Stimulated activated CD8-positive, alpha-beta memory T cell treated with anti-CD3 and anti-CD28 coated beads, Interleukin-15, amount 100 ng/mL, for 1 hour (primary cell): ENCODE results near the gene RASSF5.

Source experiments
- DNase-seq: peaks from one replicate; pipeline ENCODE4 v3.0.0-alpha.2; 2020; ENCODE audit warnings: low read depth

RASSF5 gene

DNA sequence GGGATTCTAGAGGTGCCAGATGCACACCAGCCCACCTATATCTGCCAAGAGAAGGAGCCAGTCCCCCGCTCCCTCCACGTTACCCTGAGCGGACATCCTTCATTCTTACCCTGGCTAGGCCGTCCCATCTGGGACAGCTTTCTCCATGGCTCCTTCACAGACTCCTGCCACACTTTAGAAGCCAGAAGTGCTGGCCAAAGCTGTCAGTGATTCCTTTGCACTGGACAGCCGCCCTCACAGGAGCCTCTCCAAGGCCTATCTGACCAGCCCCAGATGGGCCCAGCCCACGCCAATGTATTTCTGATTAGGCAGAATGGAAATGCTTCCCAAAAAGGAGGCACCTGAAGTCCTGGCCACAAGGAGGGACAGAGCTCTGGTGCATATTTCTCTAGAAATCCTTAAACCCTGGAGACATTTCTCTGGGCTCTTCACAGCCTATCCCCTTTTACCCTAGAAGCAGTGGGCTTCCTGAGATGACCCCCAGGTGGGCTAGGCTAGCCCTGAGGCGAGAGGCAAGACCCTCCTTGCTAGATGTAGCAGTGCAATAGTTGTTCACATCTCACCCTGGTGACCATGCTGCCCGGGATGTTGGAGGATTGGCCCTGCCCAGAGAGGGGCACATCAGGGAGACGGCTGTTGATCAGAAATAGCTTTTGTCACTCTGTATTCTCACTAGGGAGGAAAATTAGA is 44.1 kb downstream of the RASSF5 start:
- no peak for DNase-seq

DNA sequence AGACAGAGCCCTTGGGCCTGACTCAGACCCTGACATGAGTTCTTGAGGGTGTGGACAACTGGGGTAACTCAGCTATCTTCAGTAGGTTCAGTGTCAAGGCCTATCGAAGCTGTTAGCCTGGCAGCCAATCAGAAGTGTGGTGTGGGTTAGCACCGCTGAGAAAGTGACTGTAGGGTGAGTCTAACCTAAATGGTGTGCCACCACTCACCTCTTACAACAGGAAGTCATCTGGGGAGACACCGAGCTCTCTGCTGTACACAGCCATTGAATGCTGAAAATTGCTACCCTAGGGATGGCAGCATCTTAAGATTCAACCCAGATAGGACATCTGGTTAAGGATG is 44.6 kb downstream of the RASSF5 start:
- peak; percentile 54 for DNase-seq

DNA sequence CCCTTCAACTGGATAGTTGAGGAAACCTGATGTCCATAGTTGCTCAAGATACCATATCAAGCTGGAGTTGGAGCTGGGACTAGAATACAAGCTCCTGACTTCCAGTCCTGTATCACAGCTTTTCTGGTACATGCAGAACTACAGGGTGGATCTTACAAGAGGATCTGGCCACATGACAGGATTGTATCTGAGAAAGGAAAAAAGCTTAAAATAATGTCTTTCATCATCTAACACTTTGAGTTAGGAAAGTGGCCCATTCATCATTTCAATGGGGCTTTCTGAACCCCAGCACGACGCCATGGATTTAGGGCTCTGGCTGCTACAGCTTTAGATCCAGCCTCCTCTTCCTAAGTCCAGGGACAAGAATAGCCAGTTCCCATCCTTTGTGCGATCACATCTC is 46.9 kb downstream of the RASSF5 start:
- DNase-seq, result no peak

DNA sequence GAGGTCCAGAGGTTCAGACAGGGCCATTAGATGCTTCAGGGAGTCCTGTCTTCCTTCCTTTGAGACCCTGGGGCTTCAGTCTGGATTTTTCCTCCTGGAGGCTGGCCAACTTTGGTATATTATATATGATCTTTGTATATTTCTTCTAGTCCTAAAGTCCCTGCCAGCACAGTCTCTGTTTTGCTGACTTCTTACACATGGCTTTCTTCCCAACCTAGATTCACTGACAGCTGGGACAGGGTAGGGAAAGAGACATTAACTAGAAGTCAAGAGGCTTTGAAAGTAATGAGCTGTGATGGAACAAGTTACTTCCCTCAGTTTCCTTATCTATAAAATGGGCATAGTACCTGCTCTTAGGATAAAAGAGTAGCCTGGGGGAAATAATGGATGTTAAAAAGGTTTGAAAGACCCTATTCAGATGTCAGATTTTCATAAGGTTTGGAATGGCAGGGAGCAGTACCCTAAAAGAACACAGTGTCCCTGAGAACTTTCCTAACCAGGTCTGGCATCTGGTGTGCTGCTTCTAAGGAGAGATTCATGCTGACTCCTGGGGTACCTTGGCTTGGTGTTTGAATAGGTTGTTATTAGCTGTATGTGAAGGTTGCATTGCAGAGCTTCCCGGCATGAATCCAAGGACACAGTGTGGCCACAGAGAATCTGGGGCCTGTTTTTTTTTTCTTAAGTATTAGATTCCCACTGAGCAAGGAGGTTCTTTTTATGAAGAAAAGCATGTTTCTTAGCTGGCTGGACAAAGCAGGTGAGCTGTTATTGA is 47.6 kb downstream of the RASSF5 start:
- DNase-seq, result no peak

DNA sequence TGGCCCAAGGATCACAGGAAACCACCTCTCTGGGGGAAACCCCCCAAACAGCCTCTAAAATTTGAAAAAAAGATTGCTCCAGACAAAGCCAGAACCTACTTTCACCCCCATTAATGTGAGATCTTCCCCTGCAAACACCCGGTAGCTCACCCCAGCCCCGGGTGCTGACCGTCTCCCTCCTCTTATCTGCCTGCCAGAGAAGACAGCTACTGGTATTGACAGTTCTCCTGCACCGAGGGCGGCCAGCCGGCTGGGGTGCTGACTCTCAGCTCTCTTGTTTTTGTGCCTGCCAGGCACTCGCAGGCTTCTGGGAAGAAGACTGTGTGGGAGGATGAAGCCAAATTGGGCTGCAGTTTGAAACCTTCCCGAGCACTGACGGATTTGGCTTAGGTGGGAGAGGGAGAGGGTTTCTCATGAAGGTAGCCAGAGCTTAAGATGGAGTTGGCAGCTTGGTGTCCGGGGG is 48.2 kb downstream of the RASSF5 start:
- no peak for DNase-seq

DNA sequence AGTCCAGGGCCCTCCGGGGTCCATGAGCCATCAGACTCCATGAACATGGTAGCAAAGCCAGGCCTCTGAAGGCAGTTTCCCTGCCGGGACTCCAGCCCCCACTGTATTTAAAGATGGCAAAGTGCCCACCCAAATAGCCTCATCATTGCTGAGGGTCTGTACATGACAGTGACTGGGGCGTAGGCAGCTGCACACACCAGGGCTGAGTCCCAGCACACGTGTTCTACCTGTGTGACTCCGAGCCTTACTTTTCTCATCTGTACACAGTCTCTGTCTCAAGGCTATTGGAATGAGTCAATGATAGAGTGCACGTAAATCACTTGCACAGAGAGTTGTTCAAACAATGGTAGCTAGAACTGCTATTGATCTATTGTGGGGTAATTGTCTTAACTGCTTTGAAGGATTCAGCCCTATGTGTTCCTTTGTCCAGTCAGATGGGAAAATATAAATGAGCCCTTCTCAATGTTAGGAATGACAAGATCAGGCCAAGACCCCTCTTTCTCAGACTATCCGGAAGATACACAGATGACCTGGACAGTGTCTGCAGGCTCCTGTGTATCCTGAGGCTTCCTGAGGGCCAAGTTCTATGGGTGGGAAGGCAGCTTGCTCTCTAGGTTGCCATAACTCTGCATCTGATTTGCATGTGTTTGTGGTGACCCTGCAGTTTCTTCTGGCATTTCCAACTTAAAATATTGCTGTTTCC is 48.9 kb downstream of the RASSF5 start:
- DNase-seq, result no peak

DNA sequence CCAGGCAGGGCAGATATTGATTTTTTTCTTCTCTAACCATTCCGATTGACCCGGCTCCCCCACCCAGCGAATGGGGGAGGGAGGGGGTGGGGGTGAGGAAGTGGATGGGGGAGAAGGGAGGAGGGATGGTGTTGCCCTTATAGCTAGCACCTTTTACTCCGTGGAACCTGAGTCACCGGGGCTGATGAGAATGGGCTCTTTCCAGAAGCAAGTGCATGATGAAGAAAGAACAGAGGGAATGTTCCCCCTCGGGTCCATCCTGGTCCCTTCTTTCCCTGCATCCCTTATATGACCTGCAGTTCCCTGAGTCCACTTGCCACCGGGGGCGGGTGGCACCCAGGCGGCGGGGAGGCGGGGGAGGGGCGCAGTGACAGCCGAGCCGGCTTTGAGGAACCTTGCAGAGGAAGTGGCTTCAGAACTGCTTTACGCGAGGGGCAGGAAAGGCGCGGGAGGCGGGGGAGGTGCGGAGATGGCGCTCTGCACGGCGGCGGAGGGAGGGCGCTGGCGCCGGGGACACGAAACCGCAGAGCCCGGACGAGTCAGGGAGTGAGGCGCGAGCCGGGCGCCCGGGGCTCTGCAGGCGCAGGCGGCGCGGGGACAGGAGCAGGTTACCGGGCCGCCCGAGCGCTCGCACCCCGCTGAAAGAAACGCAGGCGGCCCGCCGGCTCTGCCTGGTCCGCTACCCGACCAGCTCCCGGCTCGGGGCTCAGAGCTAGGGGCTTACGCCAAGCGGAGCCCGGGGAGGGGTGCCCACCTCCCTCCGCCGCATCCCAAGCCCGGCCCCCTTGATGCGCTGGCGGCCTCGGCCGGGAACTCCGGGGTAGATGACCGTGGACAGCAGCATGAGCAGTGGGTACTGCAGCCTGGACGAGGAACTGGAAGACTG is 49.7 kb downstream of the RASSF5 start:
- peak; percentile 74 for DNase-seq

DNA sequence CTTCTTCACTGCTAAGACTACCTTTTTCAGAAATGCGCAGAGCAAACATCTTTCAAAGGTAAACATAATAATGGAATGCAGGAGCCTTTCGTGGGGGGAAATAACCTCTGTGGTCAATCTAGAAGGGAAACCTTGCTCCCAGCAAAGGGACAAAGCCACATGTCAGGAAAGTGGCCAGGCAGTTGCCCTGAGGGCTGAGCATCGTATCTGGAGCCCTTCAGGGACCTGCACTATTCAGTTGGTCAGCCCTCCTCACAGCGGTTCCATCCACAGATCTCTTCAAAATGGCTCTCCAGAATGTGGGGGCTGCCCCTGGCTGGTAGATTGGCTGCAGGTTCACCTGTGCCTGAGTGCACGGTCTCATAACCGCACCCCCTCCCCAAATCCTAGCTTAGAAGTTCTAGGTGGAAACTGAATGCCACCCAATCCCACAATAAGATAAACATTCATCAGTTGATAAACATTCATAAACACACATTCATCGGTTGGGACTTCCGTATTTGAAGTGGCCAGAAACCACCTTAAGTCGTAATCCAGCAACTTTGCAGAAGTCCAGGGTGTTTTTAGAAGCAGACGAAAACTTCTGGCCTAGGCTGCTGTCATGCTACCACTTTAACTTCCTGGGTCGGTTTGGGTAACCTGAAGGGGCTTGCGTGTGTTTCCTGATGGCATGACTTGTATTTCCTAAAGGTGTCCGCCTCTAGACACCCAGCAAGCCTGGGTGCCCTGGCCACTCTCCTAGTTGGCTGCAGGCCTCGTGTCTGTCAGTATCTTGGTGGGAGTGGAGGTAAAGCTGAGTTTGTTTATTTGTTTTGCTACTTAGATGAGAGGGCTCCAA is 50.5 kb downstream of the RASSF5 start:
- DNase-seq, result no peak

DNA sequence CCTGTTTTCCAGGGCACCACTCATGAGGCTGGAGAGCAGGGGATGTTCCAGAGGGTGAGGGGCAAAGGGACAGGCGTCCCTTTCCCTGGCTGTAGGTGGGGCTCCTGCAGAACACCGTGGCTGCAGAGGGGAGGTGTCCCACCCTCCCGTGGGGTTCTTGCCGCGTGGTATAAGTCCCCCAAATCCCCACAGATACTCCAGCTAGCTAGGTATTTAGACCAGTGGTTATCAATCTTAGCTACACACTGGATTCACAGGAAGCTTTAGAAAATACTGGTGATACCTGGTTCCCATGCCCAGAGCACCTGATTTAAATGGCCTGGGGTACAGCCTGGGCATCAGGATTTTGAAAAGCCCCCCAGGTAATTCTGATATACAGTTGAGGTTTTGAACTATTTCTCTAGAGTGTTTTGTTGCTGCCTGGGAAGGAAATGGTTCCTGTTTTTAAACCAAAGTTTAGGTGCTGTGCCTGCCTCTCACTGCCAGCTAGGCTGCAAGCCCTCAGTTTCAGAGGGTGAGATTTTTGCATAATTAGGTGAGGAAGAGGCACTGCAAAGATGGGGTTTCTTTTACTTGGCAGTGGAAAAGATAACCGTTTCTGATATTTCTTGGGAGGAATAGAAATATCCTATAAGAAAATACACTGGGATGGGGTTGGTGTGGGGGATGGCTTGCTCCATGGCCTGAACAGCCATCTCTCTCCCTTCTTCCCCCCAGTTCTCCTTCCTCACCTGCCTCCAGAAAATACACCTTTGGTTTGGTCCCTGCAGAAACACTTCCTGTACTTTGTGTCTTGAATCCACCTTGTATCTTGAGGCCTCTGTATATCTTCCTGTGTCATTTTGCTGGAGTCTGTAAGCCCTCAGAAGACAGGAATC is 51.7 kb downstream of the RASSF5 start:
- DNase-seq, result no peak

DNA sequence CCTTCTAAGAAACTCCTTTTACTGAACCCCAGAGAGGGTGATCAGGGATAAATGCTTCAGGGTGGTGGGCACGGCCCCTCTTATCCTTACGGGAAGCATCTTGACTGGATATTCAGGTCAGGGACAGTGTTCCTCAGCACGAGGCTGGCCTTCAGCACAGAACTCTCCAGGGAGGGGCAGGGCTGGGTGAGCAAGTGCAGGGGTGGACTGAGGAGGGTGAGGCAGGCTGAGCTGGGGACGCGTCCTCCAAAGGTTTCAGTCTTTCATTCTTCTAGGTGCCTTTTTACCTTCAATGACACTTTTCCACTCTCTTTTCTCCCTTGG is 52.3 kb downstream of the RASSF5 start:
- DNase-seq, result no peak

DNA sequence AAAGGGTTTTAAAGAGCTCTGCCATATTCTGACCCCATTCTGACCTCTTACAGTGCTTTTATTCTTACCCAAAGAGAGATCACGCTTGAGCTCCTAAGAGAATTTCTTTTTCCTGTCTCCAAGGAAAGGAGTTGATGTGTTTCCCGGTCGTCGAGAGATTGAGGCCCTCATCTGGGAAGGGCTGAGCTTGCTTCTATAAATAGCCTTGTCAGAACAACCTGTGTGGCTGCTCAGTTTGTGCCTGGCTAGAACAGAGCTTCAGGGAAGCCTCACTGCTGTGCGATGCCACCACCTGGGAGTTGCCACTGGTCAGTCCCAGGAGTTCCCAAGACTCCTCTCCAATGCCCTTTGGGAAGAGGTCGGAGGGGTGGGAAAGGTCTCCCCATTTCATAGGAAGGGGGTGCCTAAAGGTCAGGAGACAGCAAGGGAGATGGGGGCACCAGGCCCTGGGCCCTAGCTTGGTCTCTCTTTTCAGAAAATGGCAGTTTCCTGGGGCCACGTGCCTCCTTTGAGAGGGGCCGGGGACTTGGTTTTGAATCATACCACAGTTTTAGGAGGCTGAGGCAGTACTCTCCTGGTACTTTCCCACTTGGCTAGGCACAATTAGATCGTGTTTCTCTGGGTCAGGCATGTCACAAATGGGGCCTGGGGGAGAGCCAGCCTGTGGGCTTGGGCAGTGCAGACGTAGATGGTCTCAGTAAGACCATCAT is 52.8 kb downstream of the RASSF5 start:
- no peak for DNase-seq

DNA sequence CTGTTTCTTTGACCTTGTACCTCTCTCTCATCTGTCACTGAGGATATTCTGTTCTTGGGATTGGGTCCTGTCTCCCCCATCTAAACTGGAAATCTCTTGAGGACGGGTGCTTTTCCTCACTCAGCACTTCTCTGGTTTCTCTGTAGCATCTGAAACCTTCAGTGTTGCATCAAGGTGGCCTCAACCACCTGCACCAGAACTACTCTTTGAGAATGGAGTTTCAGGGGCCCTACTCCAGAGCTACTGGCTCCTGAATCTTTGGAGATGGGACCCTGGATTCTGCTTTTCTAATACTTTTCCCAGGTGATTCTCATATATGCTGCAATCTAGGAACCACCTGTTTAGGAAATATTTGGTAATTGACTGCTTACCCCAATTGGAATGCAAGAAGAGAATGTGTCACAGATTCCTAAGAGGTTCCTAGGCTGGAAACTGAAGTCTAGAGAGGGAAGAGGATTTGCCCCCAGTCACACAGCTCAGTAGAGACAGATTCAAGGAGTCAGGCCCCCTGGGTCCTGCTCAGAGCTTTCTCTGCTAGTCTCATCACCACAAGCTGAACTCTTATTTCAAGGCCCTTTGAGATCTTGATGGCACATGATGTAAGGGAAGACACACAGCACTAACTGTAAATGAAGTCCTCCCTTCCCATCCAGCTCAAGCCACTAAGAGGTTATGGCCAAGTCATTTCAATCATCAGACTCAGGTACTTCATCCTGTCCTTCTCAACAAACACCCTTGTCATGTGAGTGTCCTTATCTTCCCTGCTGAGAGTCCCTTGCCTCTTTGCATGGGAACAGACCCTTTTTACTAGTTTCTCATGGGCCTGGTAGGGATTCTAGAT is 56.3 kb downstream of the RASSF5 start:
- DNase-seq, result no peak

DNA sequence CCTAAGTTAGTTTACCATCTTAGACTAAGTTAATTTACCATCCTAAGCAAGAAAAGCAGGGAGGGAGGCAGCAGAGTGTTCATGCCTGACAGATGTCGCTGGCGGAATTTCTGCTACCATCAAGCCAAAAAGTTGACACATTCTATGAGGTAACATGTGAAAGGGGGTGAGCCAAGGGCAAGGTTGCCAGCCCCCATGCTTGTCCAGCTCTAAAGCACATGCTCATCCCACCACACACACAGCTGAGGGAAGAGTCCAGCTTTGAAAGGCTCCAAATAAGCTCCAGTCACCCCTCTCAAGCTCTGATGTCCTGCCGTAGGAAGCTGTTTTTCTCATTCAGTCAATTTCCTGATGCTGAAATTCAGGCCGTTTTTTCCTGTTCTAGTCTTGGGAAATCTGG is 58.7 kb downstream of the RASSF5 start:
- no peak for DNase-seq

DNA sequence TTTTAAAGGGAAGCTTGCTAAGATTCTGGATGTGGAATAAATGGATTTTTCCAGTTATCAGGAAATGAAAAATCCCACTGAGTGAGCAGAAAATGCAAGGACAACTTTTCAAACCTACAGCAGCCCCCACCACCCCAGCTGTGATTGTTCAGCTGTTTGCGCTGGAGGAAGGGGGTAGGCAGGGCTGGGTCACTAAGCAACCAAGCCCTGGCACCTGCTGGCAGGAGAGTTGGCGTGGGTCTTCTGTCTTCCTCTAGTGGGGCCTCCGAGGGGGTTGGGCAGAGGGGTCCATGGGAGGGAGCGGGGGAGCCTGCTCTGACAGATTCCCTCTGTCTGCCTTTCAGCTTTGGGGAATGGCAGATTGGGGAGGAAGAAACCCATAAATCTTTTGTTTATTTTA is 59.7 kb downstream of the RASSF5 start:
- DNase-seq, result no peak

DNA sequence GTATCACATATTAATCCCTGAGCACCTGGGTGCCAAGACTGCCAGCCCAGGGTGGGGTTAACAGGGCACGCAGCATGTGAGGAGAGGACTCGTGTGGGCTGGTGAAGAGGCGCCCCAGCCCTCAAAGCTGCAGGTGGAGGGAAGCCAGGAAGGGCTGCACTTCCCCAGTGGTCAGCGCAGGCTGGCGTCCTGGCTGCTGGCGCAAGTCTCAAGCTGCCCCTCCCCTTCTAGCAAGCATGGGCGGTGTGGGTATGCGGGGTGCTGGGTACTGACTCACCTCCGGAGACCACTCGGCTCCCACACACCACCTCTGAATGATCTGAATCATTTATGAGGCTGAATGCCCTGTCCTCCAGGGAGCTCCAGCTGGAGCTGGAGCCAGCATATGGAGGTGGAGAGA is 60.9 kb downstream of the RASSF5 start:
- DNase-seq, result no peak

DNA sequence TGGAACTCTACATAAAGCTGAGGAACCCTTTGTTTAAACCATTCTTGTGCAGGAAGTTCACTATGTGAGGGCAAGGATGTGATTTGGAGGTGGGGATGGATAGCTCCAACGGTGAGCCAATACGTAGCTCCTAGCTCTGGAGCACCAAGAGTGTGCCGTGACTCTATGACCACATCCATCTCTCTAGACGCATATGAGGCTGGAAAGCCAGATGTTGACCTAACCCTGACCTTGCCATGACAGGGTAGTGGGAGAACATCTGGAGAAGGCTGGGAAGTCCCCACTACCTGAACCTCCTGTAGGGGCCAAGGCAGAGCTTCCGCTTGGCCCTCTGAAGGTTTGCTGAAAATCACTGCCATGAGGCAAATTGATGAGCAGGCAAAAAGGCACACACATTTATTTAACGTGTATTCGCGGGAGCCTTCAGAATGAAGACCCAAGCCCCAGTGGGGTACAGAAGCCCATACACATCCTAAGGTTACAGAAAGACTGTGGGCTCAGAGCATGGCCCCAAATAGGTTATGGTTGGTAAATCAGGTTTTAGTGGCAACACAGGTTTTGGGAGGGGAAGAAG is 61.5 kb downstream of the RASSF5 start:
- DNase-seq, result no peak

DNA sequence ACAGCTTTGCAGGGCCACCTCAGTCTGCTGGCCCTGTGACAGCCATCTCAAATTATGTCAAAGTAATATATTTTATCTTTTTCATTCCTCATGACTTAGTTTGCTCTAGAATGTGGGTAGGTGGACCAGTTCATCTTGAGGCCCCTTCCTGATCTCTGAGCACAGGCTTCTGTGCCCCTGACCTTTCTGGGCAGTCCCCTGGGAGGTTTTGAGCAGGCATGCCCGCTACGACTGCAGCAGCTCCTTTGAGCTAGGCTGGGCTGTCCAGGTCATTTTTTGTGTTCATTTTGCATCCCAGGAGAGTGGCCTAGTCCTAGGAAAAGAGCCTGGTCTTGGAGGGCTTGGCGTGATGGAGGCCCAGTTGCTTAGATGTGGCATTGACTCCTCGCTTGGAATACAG is 62.2 kb downstream of the RASSF5 start:
- no peak for DNase-seq

DNA sequence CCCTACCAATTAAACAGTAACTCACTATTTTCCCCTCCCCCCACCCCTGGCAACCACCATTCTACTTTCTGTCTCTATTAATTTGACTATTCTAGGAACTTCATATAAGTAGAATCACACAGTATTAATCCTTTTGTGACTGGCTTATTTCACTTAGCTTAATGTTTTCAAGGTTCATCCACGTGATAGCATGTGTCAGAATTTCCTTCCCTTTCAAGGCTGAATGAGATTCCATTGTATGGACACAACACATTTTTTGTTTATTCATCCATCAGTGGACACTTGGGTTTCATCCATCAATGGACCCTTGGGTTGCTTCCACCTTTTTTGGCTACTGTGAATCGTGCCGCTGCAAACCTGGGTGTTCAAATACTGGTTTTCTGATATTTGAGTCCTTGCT is 63.2 kb downstream of the RASSF5 start:
- no peak for DNase-seq

DNA sequence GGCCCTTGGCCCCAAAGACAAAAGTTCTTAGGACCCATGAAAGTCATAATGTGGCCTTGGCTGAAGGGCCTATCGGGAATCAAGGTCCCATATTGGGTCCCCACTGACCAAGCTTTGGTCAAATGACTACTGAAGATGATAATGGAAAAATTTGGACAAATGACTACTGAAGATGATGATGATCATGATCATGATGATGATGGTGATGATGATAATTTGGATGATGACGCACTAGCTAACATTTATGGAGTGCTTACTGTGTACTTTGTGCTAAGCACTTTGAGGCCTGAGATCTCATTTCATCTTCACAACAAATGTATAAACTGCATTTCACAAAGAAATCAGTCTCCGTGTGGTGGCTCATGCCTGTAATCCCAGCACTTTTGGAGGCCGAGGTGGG is 65.5 kb downstream of the RASSF5 start:
- DNase-seq, result no peak
